CD4-positive, alpha-beta T cell (primary cell): ENCODE results near the gene NPTN. TPM values are rescaled to one million over a fixed set of nuclear protein-coding genes. Genes with fewer than 3 reads are reported as not detected.

Experiments
- ATAC-seq: fragments of 200-7000 bp; cut with Tn5 transposase; one replicate; pipeline ENCODE4 v1.10.0; 2022; ENCODE audit warnings: mild to moderate bottlenecking; ENCODE audit not compliant: poor library complexity
- CTCF ChIA-PET: fragments of 350-600 bp; sonication (Branson Sonifier 250); formaldehyde crosslinking; loops from one replicate; lab custom pipeline; 2021; ENCODE audit warnings: antibody characterized with exemption, inconsistent platforms; lab: Charles Lee
- POLR2A ChIA-PET: fragments of 350-600 bp; sonication (Branson Sonifier 250); formaldehyde crosslinking; loops from one replicate; lab custom pipeline; 2021; ENCODE audit warnings: antibody characterized with exemption, inconsistent platforms; lab: Charles Lee
- DNase-seq, 14 experiments: peaks; one replicate each; pipeline ENCODE4 v3.0.0-alpha.2; 2013 to 2020; ENCODE audit warnings: mixed read lengths in 2 of 14
- H3K27ac ChIP-seq, 2 donors: one replicate each; pipeline versions ENCODE4 v1.5.1 to v1.7.0; 2013; ENCODE audit warnings: low read length in 2 of 2, low read depth in 1 of 2, mild to moderate bottlenecking in 1 of 2
- H3K27me3 ChIP-seq, 2 experiments: 1 replicate in 1 of 2; 2 replicates in 1 of 2; pipeline versions ENCODE4 v1.6.1 to v1.7.0; 2013; ENCODE audit warnings: low read length in 2 of 2, control low read depth in 1 of 2, mild to moderate bottlenecking in 1 of 2, moderate library complexity in 1 of 2; ENCODE audit not compliant: insufficient read depth in 2 of 2, control insufficient read depth in 1 of 2
- H3K36me3 ChIP-seq: one replicate; pipeline ENCODE4 v1.6.1; 2013; ENCODE audit warnings: low read length, control low read depth; ENCODE audit not compliant: insufficient read depth
- H3K4me1 ChIP-seq: one replicate; pipeline ENCODE4 v1.6.1; 2013; ENCODE audit warnings: low read length, control low read depth; ENCODE audit not compliant: insufficient read depth
- H3K4me3 ChIP-seq: one replicate; pipeline ENCODE4 v1.5.1; 2013; ENCODE audit warnings: mild to moderate bottlenecking, low read length, moderate library complexity
- H3K9me3 ChIP-seq, 2 experiments: 1 replicate in 1 of 2; 2 replicates in 1 of 2; pipeline versions ENCODE4 v1.6.1 to v1.7.0; 2013; ENCODE audit warnings: low read length in 2 of 2, mild to moderate bottlenecking in 2 of 2, control low read depth in 1 of 2, moderate library complexity in 1 of 2; ENCODE audit not compliant: control insufficient read depth in 1 of 2, insufficient read depth in 1 of 2
- H3K27ac Mint-ChIP-seq: one replicate; pipeline ENCODE4 v1.8.0; 2020; ENCODE audit warnings: mixed read lengths
- H3K27me3 Mint-ChIP-seq: one replicate; pipeline ENCODE4 v1.8.0; 2021; ENCODE audit warnings: mixed read lengths
- H3K36me3 Mint-ChIP-seq: one replicate; pipeline ENCODE4 v1.8.0; 2021; ENCODE audit warnings: low read depth, mixed read lengths
- H3K4me1 Mint-ChIP-seq: one replicate; pipeline ENCODE4 v1.8.0; 2021; ENCODE audit warnings: low read depth, mixed read lengths
- H3K4me3 Mint-ChIP-seq: one replicate; pipeline ENCODE4 v1.8.0; 2020; ENCODE audit warnings: mild to moderate bottlenecking, mixed read lengths
- H3K9me3 Mint-ChIP-seq: one replicate; pipeline ENCODE4 v1.8.0; 2020; ENCODE audit warnings: mixed read lengths
- CTCF ChIP-seq: fragments of 200-600 bp; IDR thresholded peaks from one replicate; pipeline ENCODE4 v1.8.0; 2022; ENCODE audit warnings: antibody characterized with exemption, mild to moderate bottlenecking
- intact Hi-C, 2 experiments: fragments of 100-400 bp; cut with DNase I in 1 of 2; cut with micrococcal nuclease in 1 of 2; formaldehyde crosslinking; loops; one replicate each; pipeline versions ENCODE4 v1.15.1 to v1.9.0; 2023 to 2025; cut with DNase I, micrococcal nuclease
- total RNA-seq, 174 experiments: library from RNA in 2 of 174; stranded (reverse) in 2 of 174; gene quantifications; one replicate each; pipeline ENCODE4 v1.2.3 and lab custom pipeline; 2021 to 2026

NPTN gene
- total RNA-seq, 2 experiments from 2014 or later, result 9.3 to 13.5 TPM

- H3K27me3 ChIP-seq, result no peaks in the 10 kb centered on the region
- no peak overlapping the region for H3K27ac ChIP-seq
- DNase-seq (no peak), ATAC-seq (no peak)
- Mint-ChIP-seq H3K27me3 (no peaks in the 10 kb centered on the region), H3K4me1 (peaks cover 38% of the 10 kb centered on the region), H3K9me3 (no peaks in the 10 kb centered on the region), H3K27ac (no peak overlapping the region), H3K4me3 (no peak overlapping the region), H3K36me3 (peaks cover 6% of the 10 kb centered on the region)
- TF ChIP-seq CTCF, result no peak
- no peak overlapping the region for H3K4me3 ChIP-seq
- H3K4me1 ChIP-seq, result peaks cover 12% of the 10 kb centered on the region
- ChIA-PET POLR2A (interaction anchor here (0.6 kb wide), 1 partner anchor 253 kb away, joined by 3 read pairs; no protein-coding TSS in a partner anchor), CTCF (interaction anchor here (0.8 to 2.0 kb wide), 2 partner anchors 25 to 31 kb away, joined by 3 to 8 read pairs; no protein-coding TSS in a partner anchor)
- intact Hi-C loops, result no loop called here
- H3K9me3 ChIP-seq, result no peaks in the 10 kb centered on the region
- no peaks in the 10 kb centered on the region for H3K36me3 ChIP-seq
Measured at GRCh38 chr15:73605759-73606436, 27.3 kb downstream of the NPTN start.

GRCh38 chr15:73604477-73604876, 28.7 kb downstream of the NPTN start:
- DNase-seq (no peak), ATAC-seq (no peak)
- Histone ChIP-seq H3K4me3 (no peak overlapping the region), H3K36me3 (no peaks in the 10 kb centered on the region), H3K27me3 (no peaks in the 10 kb centered on the region), H3K4me1 (peaks cover 12% of the 10 kb centered on the region), H3K9me3 (no peaks in the 10 kb centered on the region), H3K27ac (no peak overlapping the region)
- Mint-ChIP-seq H3K36me3 (peaks cover 6% of the 10 kb centered on the region), H3K9me3 (no peaks in the 10 kb centered on the region), H3K4me3 (no peak overlapping the region), H3K4me1 (peaks cover 34% of the 10 kb centered on the region), H3K27ac (no peak overlapping the region), H3K27me3 (no peaks in the 10 kb centered on the region)
- no peak for TF ChIP-seq CTCF
- ChIA-PET POLR2A (no interaction called here), CTCF (no interaction called here)
- intact Hi-C loops, result no loop called here

GRCh38 chr15:73602992-73603391, 30.2 kb downstream of the NPTN start:
- Mint-ChIP-seq H3K9me3 (no peaks in the 10 kb centered on the region), H3K4me3 (no peak overlapping the region), H3K4me1 (peaks cover 35% of the 10 kb centered on the region), H3K36me3 (peaks cover 3% of the 10 kb centered on the region), H3K27me3 (no peaks in the 10 kb centered on the region), H3K27ac (no peak overlapping the region)
- intact Hi-C loops, result no loop called here
- ChIA-PET POLR2A (interaction anchor here (1.2 kb wide), 1 partner anchor 13 kb away, joined by 4 read pairs; no protein-coding TSS in a partner anchor), CTCF (interaction anchor here (2.5 kb wide), 1 partner anchor 34 kb away, joined by 8 read pairs; no protein-coding TSS in a partner anchor)
- DNase-seq (no peak), ATAC-seq (no peak)
- Histone ChIP-seq H3K27me3 (no peaks in the 10 kb centered on the region), H3K9me3 (no peaks in the 10 kb centered on the region), H3K4me3 (no peak overlapping the region), H3K36me3 (no peaks in the 10 kb centered on the region), H3K27ac (no peak overlapping the region), H3K4me1 (peaks cover 15% of the 10 kb centered on the region)
- TF ChIP-seq CTCF, result no peak
